RWPE1 (cell line): ENCODE measurements around the gene CBLN1.
"Not testable (repeated sequence)": the region's sequence is repeated elsewhere in the genome, so short reads cannot be mapped to it uniquely, and the experiment has no call there.

ENCODE experiments used
- CTCF ChIA-PET: fragments of 350-600 bp; sonication (Branson Sonifier 250); formaldehyde crosslinking; extraction: SDS; loops from one replicate; lab custom pipeline; 2021; lab: Yijun Ruan, JAX
- POLR2A ChIA-PET: fragments of 400-600 bp; formaldehyde crosslinking; extraction: SDS; loops from one replicate; lab custom pipeline; 2020; ENCODE audit warnings: antibody characterized with exemption; ENCODE audit not compliant: low non-redundant PET; lab: Yijun Ruan, JAX
- DNase-seq: peaks from one replicate; pipeline ENCODE4 v3.0.0; 2012; ENCODE audit warnings: low spot score
- H3K27ac ChIP-seq: fragments of 450-650 bp; 2 replicates; pipeline ENCODE4 v1.5.1; 2017
- TF ChIP-seq, protein P1 (sequence below): fragments of 450-650 bp; conservative IDR thresholded peaks from 2 replicates; pipeline ENCODE4 v1.5.1; 2017; ENCODE audit warnings: low read depth, mild to moderate bottlenecking

Gene CBLN1

DNA sequence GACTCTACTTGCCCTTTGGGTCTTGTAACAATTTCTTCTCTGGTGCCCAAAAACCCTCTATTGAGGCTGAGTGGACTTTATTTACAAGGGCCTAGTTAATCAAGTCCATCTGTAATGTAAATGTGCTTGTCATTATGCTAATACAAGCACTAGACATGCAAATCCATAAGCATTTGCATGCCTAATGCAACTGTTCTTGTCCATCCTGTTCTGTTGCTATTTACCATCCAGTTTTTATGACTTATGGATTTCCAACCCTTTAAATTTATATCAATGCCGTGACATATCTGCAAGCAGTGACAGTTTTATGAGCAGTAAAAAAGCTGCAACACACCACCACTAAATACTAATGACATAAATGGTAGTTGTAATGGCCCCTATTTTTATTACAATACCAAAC, 33.4 kb downstream of the CBLN1 start:
- ChIA-PET POLR2A (no interaction called here), CTCF (no interaction called here)
- no peak overlapping the region for H3K27ac ChIP-seq
- TF ChIP-seq, protein P1, sequence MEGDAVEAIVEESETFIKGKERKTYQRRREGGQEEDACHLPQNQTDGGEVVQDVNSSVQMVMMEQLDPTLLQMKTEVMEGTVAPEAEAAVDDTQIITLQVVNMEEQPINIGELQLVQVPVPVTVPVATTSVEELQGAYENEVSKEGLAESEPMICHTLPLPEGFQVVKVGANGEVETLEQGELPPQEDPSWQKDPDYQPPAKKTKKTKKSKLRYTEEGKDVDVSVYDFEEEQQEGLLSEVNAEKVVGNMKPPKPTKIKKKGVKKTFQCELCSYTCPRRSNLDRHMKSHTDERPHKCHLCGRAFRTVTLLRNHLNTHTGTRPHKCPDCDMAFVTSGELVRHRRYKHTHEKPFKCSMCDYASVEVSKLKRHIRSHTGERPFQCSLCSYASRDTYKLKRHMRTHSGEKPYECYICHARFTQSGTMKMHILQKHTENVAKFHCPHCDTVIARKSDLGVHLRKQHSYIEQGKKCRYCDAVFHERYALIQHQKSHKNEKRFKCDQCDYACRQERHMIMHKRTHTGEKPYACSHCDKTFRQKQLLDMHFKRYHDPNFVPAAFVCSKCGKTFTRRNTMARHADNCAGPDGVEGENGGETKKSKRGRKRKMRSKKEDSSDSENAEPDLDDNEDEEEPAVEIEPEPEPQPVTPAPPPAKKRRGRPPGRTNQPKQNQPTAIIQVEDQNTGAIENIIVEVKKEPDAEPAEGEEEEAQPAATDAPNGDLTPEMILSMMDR, result no peak
- no peak for DNase-seq

DNA sequence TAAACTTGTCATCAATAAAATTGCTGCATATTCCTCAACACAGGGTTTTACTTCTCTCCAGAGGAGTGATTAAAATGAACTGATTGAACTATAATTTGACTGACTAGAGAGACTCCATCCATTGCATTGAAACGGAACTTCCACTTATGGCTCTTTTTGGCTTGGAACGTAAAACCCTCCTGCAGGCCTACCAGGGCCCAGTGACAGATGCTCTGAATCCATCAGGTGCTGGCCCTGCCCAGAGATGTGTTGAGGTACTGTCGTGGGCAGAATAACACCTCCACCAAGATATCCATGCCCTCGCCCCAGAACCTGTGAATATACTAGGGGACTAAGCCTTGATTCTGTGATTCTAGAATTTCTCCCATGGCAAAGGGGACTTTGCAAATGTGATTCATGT, 45.4 kb downstream of the CBLN1 start:
- ChIA-PET CTCF (interaction anchor here (0.7 kb wide), 1 partner anchor 89 kb away, joined by 3 read pairs; no protein-coding TSS in a partner anchor), POLR2A (no interaction called here)
- no peak for DNase-seq
- no peak overlapping the region for H3K27ac ChIP-seq
- TF ChIP-seq, protein P1, result no peak

DNA sequence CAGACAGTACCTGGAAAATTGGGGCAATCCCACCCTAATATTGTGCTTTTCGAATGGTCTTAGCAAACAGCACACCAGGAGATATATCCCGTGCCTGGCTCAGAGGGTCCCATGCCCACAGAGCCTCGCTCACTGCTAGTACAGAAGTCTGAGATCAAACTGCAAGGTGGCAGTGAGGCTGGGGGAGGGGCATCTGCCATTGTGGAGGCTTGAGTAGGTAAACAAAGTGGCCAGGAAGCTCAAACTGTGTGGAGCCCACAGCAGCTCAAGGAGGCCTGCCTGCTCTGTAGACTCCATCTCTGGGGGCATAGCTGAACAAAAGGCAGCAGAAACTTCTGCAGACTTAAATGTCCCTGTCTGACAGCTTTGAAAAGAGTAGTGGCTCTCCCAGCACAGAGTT, 53.3 kb downstream of the CBLN1 start:
- DNase-seq, POLR2A ChIA-PET, H3K27ac ChIP-seq, CTCF ChIA-PET: not testable (repeated sequence)
